ENCODE results near the gene MPL.

DNA sequence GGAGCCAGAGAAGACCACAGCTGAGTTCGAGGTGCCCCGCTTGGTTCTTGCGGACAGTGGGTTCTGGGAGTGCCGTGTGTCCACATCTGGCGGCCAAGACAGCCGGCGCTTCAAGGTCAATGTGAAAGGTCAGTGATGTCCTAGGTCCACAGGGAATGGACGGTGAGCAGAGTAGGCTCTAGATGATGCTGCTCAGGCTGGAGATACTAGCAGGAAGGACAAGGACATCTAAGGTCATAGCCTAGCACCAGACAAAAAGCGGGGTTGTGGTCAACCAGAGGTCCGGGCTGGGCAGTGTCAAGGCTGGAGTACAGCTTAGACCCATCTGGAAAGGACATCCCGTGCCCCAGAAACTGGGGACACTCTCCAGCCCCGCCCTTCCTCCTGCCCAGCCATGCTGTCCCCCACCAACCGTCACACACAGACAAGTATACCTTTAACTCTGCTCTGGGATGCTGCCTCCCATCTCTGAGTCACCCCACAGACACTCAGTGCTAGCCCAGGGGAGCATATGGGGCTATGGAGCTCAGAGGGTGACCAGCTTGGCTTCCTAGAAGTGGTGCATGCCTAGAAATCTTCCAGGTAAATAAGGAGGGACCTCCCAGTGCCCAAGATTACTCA, 28.1 kb upstream of the MPL start:
- TF ChIP-seq, protein P1, sequence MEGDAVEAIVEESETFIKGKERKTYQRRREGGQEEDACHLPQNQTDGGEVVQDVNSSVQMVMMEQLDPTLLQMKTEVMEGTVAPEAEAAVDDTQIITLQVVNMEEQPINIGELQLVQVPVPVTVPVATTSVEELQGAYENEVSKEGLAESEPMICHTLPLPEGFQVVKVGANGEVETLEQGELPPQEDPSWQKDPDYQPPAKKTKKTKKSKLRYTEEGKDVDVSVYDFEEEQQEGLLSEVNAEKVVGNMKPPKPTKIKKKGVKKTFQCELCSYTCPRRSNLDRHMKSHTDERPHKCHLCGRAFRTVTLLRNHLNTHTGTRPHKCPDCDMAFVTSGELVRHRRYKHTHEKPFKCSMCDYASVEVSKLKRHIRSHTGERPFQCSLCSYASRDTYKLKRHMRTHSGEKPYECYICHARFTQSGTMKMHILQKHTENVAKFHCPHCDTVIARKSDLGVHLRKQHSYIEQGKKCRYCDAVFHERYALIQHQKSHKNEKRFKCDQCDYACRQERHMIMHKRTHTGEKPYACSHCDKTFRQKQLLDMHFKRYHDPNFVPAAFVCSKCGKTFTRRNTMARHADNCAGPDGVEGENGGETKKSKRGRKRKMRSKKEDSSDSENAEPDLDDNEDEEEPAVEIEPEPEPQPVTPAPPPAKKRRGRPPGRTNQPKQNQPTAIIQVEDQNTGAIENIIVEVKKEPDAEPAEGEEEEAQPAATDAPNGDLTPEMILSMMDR (IDR thresholded peaks at IDR 0.05 in 2 of 3, conservative IDR thresholded peaks at IDR 0.05 in 1 of 3; ENCODE audit: borderline replicate concordance in 1 of 3, insufficient read depth in 1 of 3, low read depth in 2 of 3, low read length in 2 of 3), result no peak
- no peak for TF ChIP-seq RAD21 (IDR thresholded peaks at IDR 0.05; ENCODE audit: low read depth)
- TF ChIP-seq POLR2A (IDR thresholded peaks at IDR 0.05; ENCODE audit: borderline replicate concordance, extremely low read depth, insufficient read depth, insufficient read length), result no peak
- TF ChIP-seq EZH2 (IDR thresholded peaks at IDR 0.05), result no peak
- TF ChIP-seq ELF1 (IDR thresholded peaks at IDR 0.05; ENCODE audit: borderline replicate concordance, low read depth), result no peak
- TF ChIP-seq ZNF274 (IDR thresholded peaks at IDR 0.05; ENCODE audit: low read depth, low read length), result no peak
- TF ChIP-seq, protein P2, sequence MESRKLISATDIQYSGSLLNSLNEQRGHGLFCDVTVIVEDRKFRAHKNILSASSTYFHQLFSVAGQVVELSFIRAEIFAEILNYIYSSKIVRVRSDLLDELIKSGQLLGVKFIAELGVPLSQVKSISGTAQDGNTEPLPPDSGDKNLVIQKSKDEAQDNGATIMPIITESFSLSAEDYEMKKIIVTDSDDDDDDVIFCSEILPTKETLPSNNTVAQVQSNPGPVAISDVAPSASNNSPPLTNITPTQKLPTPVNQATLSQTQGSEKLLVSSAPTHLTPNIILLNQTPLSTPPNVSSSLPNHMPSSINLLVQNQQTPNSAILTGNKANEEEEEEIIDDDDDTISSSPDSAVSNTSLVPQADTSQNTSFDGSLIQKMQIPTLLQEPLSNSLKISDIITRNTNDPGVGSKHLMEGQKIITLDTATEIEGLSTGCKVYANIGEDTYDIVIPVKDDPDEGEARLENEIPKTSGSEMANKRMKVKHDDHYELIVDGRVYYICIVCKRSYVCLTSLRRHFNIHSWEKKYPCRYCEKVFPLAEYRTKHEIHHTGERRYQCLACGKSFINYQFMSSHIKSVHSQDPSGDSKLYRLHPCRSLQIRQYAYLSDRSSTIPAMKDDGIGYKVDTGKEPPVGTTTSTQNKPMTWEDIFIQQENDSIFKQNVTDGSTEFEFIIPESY (IDR thresholded peaks at IDR 0.05; ENCODE audit: extremely low read depth, insufficient replicate concordance, low read length), result no peak
- no peak for TF ChIP-seq CBX3 (IDR thresholded peaks at IDR 0.05; ENCODE audit: low read depth)
- no peak for TF ChIP-seq EZH2phosphoT487 (IDR thresholded peaks at IDR 0.05; ENCODE audit: borderline replicate concordance)
- no peak for TF ChIP-seq SIN3A (IDR thresholded peaks at IDR 0.05; ENCODE audit: low read depth)
- no peak for TF ChIP-seq CEBPB (IDR thresholded peaks at IDR 0.05; ENCODE audit: low read depth)
- TF ChIP-seq, protein P3, sequence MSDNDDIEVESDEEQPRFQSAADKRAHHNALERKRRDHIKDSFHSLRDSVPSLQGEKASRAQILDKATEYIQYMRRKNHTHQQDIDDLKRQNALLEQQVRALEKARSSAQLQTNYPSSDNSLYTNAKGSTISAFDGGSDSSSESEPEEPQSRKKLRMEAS (IDR thresholded peaks at IDR 0.05), result no peak
- TF ChIP-seq YY1 (IDR thresholded peaks at IDR 0.05; ENCODE audit: extremely low read depth, insufficient replicate concordance, low read depth, low read length), result no peak
